Right ventricle myocardium inferior (tissue), 1 donor: ENCODE data around the gene TNIK. TPM values are rescaled to one million over a fixed set of nuclear protein-coding genes. Genes with fewer than 3 reads are reported as not detected.
A peak's percentile ranks its signal among the peaks of the same experiment; 100 is the strongest.

ENCODE experiments used
- ATAC-seq: fragments of 200-7000 bp; cut with Tn5 transposase; one replicate; pipeline ENCODE4 v1.9.1; 2020; ENCODE audit warnings: mild to moderate bottlenecking, moderate library complexity
- DNase-seq: peaks from one replicate; pipeline ENCODE4 v3.0.0; 2021; ENCODE audit errors: missing footprints
- intact Hi-C: fragments of 100-400 bp; cut with DNase I; formaldehyde crosslinking; loops from one replicate; pipeline ENCODE4 v1.11.0; 2022
- total RNA-seq: library from RNA; stranded (reverse); fragmentation: NEBNext Ultra II Directional; extraction: Animal tissue kit (Norgen Biotek cat#: 25700); gene quantifications from one replicate; pipeline ENCODE4 v1.2.1, GENCODE V29; 2021
- donor health status: DM: no; HTN: yes; CAD: no; lungs with severe emphysema.

Gene TNIK
- total RNA-seq, 1 donor from 2014 or later, result 29.1 TPM

DNA sequence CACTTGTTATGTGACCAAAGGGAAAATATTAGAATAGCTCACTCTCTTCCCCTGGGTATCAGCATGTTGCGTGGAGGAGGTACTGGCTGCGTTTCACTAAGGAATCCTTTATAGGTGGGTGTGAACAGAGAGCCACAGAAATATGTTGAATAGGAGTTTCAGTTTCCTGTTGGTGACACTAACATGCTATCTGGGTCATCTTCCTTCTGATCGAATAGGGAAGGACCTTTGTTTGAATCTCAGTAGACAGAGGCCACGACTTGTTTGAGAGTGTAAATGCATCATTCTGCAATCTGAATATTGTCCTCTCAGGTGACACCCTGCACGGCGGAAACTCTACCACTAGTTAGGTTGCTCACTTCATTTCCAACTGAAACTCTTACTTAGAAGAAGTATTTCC is 275.8 kb downstream of the TNIK start:
- intact Hi-C loops, result no loop called here

DNA sequence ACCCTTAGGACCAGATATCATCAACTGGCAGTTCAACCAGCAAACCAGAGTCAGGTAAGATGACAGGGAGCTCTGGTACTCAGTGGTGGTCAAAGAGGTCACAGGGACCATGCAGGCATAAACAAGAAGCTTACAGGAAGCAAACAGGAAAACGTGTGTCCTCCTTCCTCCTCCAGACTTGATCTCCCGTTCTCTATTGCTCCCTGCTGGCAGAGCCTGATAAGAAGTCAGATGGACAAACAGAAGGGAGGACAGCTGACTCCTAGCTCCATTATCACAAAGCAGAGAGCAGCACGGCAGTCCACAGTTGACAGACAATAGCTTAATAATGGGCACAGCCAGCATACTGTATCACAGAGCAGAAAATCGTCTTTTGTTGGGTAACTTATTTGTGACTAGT is 277.2 kb downstream of the TNIK start:
- intact Hi-C loops, result no loop called here
- no peak for DNase-seq
- no peak for ATAC-seq

More for the DNA sequence above, 275.8 kb downstream of the TNIK start:
- DNase-seq, result no peak
- no peak for ATAC-seq

DNA sequence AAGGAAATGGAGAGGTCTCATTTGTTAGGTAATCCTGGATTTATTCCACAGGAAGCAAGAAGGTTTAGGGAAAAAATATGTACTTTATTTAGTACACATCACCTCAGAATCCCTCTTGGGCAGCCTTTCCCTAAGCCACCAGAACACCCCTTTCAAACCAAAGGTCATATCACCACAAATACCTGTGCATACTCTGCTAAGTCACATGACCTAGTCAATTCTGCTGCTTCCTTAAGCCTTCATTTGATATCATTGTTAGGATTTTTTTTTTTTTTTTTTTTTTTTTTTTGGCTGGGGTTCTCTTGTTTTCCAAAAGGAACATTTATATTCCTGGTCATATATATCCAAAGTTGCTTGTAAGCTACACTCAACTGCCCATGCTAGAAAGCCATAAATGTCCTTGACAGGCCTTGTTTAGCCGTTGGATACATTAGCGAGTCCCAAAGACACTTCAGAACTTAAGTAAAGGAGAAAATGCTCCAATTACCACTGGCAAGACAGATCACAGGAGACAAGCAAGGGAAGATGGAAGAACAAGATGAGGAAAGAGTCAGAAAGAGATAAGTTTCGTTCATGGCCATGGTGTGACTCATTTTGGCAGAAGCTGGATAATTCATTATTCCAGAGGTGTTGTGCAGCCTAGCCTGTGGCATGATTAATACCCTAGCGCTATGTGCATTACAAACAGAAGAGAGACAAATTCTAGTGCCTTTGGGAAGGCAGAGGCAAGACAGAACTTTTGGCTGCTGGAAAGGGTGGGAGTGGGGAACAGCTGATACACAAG is 278.1 kb downstream of the TNIK start:
- ATAC-seq (no peak), DNase-seq (no peak)
- intact Hi-C loops, result no loop called here

DNA sequence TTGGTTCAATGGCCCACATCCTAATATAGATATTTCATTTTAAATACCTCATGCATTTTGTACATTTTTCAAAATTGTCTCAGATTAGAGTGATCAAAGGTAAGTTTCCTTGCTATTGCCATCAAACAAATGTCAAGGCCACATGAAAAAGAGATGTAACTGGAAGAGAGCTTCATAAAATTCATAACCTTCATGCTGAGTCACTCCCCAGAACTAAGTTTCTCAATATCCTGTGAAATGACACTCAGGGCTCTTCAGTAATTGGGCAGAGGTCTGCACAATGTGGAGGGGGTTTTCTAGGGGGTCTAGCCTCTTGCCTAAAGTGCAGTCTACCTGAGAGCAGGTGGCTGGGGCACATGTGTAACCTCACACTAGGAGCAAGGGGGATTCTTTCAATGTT is 281.5 kb downstream of the TNIK start:
- intact Hi-C loops, result no loop called here
- ATAC-seq (no peak), DNase-seq (no peak)

DNA sequence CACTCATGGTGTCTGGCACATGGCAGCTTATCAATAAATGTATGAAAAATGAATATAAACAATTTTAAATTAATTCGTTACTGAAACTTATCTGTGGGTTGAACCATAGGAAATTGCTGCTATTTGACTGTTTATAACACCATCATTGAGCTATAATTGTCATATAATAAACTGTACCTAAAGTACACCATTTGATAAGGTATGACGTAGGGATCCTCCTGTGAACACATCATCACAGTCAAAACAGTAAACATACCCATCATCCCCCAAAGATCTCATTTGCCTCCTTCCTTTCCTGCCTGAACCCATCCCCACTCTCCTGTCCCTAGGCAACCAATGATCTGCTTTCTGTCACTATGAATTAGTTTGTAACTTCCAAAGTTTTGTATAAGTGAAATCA is 282.7 kb downstream of the TNIK start:
- DNase-seq (no peak), ATAC-seq (no peak)
- intact Hi-C loops, result no loop called here

DNA sequence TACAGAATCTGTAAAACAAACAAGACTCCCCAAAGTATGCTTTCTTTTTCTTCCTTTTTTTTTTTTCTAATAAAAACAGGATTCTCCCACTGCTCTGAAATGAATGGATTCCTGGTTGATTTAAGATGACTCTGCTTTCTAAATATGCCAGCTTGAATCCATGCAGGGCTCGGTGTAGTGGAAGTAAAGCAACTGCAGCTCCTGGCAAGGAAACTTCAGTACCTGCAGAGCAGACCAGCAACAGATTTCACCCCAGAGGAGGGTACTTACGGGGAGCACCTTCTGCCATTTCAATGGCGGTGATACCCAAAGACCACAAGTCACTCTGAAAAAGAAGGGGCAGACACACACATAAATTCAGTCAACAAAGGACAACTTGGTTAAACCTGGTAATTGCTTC is 283.1 kb downstream of the TNIK start:
- no peak for ATAC-seq
- no peak for DNase-seq
- intact Hi-C loops, result no loop called here

DNA sequence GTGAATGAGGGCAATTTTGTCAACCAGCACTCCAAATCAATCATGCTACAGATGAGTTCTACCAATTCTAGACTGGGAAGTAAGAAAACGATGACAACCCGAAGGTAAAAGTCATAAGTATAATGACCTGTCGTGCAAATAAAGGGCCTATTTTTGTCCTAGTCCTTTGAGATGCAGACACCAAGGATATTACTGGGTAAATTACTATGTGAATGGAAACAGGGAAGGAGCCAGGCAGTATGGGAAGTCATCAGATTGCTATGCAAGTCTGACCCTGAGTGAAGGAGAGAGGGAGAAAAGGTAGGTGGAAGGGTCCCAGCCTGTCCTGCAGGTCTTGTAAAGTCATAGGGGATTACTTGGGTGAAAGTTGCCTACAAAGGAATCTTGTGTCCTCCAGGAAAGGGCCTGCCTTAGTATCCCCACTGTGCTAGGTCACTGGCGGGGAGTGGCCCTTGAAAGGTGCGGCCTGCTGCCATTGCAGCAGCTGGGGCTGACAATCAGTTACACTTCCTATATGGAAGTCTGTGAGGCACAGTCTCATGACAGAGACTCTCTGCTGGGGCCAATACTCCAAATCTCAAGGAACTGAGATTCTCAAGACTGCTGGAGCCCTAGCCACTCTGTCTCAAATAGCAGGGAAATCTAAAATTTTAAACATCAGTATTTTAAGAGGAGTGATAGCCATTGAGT is 283.8 kb downstream of the TNIK start:
- no peak for ATAC-seq
- DNase-seq, result no peak
- intact Hi-C loops, result no loop called here

DNA sequence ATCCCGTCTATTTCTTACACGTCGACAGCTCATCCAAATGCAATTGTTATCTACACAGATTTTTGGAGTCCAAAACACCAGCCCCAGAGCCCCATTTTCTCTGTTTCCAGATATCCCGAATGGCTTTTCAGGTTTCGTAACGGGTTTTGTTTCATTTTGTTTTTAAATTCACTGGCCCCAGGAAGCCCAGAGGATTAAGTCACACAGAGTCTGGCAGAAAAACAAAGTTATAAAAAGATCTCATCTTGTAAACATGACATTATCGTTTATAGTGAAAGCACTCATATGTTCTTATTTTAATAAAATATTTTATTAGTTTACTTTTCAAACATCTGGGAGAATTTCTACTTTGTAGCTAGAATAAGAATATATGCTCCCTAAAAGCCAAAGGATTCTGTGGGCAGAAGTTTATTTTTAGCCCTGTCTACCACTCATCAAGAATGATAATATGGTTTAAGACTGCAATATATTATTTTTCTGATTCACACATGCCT is 284.4 kb downstream of the TNIK start:
- no peak for DNase-seq
- ATAC-seq, result peak; percentile 35
- intact Hi-C loops, result no loop called here

DNA sequence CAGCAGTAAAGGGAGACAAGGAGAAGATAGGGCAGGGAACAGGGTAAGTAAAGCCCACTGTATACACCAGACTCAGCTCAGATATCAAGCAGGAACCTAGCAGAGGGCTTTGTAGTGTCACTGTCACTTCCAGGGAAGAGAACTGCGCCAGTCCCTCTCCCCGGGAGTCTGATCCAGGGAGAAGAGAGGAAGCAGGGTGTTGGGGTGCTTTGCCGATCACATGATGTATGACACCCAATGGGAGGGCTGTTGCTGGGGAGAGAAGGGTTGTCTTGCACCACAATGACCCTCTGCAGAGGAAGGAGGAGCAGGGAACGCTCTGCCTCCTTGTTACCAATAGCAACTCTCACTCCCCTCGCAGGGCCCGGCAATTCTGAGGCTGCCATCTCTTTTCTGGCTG is 286.5 kb downstream of the TNIK start:
- peak; percentile 66 for DNase-seq
- ATAC-seq, result peak; percentile 57
- intact Hi-C loops, result no loop called here

DNA sequence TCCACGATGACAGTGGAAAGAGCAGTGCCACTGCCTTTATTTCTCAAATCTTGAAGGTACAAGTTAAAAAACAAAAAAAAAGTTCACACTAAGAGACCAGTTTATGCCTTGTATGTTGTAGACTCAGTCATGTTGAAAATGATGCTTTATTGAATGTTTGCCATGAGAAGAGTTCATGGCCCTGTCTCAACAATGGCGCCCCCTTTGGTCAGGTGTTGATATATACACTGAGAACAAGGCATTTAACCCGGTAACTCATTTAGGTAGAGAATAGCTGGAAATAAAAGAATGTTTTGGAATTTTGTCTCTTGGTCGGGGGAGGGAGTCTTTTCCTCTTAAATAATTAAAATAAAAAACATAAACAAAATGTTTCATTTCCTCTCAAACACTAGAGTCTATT is 288.1 kb downstream of the TNIK start:
- intact Hi-C loops, result no loop called here
- DNase-seq, result no peak
- ATAC-seq, result no peak

DNA sequence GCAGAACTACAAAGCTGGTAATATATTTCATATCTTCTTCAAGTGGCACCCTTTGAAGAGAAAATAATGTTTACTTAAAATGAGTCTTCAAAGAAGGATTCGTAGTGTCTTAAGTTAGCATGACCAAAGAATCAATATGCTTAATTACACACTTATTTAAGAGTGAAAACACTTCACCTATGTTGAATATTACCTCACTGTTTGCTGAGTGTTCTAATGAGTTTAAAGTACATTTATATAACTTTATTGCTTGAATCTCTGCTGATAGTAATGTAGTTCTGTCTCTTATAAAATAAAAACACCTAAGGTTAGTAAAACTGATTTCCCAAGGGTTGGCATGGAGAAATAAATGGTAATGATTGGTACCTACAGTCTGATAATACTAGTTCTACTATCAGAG is 290.3 kb downstream of the TNIK start:
- intact Hi-C loops, result loop anchor here (10.0 kb wide), 1 partner anchor 205 kb away; no protein-coding TSS in a partner anchor
- DNase-seq (no peak), ATAC-seq (no peak)

DNA sequence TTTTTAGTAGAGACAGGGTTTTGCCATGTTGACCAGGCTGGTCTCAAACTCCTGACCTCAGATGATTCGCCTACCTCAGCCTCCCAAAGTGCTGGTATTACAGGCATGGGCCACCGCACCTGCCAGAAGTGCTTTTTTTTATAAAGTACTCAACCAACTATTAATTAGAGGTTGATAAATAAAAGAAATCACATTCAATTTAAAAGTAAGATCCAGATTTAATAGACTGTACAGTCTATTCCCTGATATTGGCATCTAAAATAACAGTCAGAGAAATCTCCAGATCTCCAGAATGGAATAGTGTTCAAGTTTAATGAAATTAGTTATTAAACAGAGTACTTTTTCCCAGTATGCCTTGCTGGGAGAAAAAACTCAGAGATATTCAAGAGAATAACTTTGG is 290.8 kb downstream of the TNIK start:
- no peak for ATAC-seq
- intact Hi-C loops, result loop anchor here (10.0 kb wide), 1 partner anchor 205 kb away; no protein-coding TSS in a partner anchor
- no peak for DNase-seq

DNA sequence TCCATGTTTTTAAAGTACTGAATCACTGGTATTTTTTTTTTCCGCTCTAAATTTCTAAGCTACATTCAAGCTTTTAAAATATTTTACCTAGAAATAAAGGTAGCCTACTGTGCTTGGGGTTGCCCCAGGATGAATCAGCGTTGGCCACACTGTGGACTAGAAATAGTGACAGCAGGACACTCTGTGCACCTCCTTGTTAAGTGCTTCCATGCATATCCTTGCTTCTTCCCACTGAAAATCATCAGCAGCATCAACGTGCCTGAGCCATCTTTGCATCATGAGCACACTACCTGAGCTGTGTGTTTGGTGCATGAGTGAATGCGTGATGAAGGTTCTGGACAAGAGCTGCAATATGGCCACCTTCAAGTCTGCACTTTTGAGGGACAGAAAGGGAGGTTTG is 291.7 kb downstream of the TNIK start:
- no peak for ATAC-seq
- DNase-seq, result no peak
- intact Hi-C loops, result loop anchor here (10.0 kb wide), 1 partner anchor 204 kb away; no protein-coding TSS in a partner anchor

DNA sequence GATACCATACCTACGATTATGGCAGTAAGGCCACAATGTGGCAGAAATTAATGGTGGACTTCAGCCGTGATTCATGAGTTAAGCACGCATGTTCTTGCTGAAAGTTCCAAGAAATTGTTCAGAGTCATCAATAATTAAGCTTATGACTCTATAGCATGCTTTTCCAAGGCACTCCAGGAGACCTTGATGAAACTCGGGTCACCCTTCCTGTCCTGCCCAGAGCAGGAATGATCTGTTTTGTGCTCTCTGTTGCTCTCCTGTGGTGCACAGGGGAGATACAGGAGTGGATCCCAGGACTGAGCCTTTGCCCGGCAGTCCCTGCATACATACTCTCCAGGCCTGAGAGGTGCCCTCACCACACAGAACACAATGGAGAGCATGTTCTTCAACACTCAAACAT is 292.1 kb downstream of the TNIK start:
- ATAC-seq, result peak; percentile 67
- no peak for DNase-seq
- intact Hi-C loops, result loop anchor here (10.0 kb wide), 1 partner anchor 203 kb away; no protein-coding TSS in a partner anchor

DNA sequence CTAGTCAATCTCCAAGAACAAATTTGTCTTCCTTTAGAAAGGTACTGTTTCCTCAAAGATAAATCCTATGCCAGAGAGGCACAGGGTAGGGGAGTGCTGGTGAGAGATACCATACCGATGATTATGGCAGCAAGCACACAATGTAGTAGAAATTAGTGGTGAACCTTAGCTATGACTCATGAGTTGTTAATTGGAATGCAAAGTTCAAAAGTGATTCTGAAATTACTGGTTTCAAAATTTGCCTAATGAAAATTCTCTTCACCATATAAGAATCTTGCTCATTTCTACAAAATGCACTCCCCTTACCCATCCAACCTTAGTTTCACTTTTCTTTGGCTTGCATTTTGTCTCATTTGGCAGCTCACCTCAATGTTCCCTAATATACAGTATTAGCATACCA is 294.2 kb downstream of the TNIK start:
- DNase-seq (no peak), ATAC-seq (no peak)
- intact Hi-C loops, result loop anchor here (10.0 kb wide), 1 partner anchor 201 kb away; no protein-coding TSS in a partner anchor

DNA sequence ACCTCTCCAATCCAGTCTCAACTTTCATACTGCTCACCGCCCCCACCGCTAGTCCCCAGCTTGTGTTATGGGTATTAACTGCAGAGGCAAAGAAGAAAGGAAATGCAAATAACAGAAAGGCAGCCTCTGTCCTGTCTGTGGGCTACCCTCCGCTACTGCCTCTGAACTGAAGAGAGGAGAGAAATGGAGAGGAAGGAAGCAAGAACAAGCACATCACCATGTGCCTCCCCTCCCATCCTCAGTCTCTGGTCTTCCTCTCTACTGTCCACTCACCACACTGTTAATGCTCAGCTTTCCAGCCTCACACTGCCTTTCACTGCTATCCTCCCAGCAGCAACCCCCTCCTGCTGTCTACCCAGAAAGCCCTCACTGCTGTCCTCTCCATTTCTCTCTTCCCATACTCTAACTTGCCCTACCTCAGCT is 294.7 kb downstream of the TNIK start:
- intact Hi-C loops, result loop anchor here (10.0 kb wide), 1 partner anchor 201 kb away; no protein-coding TSS in a partner anchor
- DNase-seq (no peak), ATAC-seq (no peak)

DNA sequence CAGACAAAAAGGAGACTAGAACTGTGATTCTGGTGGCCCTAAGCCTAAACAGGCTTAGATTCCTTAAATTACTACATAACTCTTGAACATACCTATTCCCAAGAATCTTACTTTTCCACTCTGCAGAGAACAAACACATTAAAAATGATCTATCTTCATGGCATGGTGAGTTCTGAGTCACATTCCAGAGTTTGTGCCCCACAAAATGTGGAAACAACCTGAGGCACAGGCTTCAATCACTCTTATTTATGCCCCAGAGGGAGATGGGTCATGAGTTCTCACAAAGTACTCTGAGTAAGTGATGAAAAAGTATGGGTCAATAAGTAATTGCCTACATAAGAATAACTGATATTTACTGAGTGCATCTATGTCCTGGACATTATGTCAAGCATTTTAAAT is 296.1 kb downstream of the TNIK start:
- intact Hi-C loops, result loop anchor here (10.0 kb wide), 1 partner anchor 199 kb away; no protein-coding TSS in a partner anchor
- no peak for DNase-seq
- no peak for ATAC-seq

DNA sequence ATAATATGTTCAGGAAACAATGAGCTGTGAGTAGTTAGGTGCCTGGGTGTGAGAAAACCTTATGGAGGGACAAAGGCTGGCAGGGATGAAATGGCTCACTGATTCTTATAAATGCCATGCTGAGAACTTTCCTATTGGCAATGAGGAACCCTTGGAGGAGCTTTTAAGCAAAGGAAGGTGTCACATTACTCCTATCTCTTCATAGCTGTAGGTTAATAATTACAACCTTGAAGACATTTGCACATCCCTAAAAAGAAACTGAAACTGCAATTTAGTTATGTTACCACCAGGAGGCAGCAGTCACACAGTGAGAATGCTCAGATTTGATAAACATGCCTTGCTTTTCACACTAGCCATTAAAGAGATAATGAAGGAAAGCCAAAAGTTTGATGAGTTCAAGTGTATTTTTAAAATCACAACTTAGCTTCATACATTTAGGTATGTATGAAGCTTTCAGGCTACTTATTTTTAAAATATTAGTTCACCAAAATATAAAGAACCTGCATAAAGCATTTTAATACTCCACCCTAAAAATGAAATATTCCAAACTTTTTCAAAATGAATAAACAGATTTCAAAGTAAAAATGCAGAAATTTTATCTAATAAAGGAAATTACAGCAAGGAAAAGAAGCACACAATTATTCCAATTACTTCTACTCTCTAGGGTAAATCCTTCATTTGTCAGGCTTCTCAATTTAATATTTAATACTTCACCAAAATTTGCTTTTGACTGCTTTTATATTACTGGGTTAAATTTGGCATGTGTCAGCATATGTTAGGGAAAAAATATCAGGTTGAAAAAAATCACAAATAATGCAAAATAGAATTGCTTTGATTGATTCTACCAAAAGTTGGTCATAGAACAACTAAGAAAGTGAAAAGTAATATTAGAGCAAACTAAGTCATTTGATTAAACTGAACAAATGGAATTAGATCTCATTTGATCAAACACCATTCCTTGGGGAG is 296.8 kb downstream of the TNIK start:
- intact Hi-C loops, result loop anchor here (10.0 kb wide), 1 partner anchor 199 kb away; no protein-coding TSS in a partner anchor
- ATAC-seq (no peak), DNase-seq (no peak)

DNA sequence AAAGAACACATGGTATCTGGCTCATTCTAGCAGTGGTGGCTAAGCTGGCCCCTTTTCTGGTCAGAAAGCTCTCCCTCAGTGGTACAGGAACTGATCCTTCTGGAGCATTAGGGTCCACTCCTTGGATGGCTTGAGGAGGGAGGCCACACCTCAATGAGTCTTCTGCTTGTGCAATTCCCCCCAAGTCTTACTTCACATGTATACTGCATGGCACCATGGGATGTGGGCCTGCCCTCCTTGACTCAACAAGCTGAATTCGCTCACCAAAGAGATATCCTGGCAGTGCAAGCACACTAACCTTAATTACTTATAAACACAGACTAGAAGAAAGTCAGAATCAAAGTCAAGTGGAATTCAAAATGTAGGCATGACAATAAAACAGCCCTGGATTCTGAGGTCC is 299.9 kb downstream of the TNIK start:
- no peak for ATAC-seq
- intact Hi-C loops, result loop anchor here (10.0 kb wide), 1 partner anchor 196 kb away; no protein-coding TSS in a partner anchor
- no peak for DNase-seq
